DMS79 treated with DMSO at 0.1 percent for 48 hours (cell line): ENCODE measurements around the gene BMF.

ENCODE experiments used
- DNase-seq: peaks from one replicate; lab custom pipeline; 2025; lab: John Stamatoyannopoulos, UW

BMF gene

GRCh38 chr15:40065166-40065565, 43.5 kb downstream of the BMF start:
- DNase-seq: peak; percentile 43

DNA sequence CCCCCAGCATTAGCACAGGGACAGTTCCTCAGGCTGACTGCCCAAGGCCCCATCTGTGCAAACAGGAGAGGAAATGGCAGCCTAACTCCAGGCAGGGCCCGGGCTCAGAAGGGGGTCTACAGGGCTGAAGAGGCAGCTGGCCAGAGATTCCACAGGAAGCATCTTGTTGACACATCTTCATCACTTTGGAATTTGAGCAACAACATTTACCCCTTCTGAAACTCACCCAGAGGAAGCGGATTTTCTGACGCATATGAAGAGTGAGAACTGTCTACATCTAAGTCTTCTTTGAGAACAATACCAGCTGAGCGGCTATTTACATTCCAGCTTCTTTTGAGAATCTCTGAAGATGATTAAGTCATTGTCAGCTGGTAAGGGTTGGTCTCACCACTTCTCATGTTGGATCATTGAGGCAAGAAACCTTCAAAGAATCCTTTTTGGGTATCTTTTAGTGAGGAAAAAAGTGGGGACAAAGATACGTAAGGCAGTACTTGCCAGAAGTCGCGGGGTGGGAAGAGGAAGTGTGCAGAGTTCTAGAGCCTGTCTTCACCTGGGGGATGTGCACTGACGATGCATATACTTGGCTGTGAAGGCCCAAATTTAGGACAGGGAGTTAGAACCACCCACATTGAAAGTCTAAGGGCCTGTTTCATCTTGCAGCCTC, 44.3 kb downstream of the BMF start:
- no peak for DNase-seq

- DNase-seq: no peak
Observed at GRCh38 chr15:40063563-40064011, 45.1 kb downstream of the BMF start.

DNA sequence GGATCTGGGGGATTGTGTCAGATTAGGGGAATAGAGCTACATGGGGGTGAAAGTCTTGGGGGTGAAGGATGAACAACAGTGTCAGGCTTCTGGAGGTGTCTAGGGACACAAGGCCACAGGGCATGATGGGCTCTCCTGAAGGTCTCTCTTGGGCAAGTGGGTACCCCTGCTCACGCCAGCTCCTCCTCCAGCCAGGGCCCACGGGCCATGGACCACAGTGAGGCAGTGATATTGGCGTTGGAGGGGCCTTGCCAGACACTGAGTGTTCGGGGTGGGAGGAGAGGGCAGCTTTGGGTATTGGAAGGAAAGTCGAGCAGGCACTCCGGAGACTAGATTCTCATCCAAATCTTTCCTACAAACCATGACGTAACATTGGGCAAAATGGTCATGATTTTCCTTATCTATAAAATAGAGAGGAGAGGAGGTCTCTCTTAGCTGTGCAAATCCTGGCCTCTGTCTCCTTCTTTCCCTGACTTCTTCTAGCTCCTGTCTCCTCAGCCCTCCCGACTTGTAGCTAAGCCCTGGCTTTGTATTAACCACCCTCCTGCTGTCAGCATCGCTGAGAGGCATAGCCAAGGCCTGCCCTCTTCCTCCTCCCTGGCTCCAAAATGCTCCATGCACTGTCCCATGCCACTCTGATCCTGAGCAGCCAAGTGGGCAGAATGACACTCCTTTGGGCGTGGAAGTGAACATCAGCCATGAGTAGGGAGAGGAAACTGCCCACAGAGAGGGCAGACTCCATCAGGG, 45.7 kb downstream of the BMF start:
- no peak for DNase-seq

DNA sequence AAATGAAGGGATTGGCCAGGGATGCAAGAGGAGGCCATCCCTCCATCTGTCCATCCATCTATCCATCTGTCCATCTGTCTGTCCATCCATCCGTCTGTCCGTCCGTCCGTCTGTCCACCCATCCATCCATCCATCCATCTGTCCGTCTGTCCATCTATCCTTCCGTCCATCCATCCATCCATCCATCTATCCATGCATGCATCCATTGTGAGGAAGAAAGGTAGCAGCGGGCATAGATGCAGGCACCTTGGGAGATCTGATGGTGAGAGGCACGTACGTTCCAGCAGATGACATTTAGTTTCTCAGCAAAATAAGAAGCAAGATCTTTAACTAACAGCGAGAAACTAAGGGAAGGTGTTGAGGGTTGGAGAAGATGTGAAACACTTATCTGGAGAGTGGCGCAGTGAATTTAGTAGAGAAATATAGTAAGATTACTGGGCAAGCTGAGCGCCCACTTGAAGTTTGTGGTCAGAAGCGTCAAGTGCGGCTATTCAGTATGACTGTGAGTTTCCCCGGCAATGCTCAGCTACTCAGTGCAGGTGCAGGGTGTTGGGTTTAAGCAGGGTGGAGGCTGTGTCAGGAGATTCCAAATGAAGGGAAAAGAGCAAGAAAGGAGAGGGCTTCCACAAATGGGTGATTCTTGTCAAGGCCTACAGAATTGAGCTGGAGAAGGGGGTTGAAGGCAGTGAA, 47.3 kb downstream of the BMF start:
- DNase-seq: peak; percentile 74

- no peak for DNase-seq
Observed at GRCh38 chr15:40060236-40060961, 48.3 kb downstream of the BMF start.

DNA sequence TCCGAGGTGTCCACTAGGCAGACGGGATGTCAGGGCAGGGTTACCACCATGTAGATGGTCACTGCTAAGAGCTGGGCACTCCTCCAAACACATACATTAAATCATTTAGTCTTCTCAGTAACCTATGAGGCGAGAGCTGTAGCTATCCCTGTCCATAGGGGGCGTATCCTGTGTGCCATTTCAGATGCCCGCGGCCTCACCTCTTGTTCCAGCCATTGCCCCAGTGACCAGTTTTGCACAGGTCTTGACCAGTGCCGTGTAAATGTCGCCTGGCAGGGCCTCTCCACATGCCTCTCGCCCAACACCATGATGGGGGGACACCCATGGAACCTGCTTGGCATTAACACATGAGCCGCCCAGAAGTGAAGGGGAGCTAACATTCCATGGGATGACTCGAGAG, 48.9 kb downstream of the BMF start:
- DNase-seq: no peak

- DNase-seq: no peak
Observed at GRCh38 chr15:40058476-40059140, 50.1 kb downstream of the BMF start.

GRCh38 chr15:40055576-40056293, 52.9 kb downstream of the BMF start:
- DNase-seq: no peak

DNA sequence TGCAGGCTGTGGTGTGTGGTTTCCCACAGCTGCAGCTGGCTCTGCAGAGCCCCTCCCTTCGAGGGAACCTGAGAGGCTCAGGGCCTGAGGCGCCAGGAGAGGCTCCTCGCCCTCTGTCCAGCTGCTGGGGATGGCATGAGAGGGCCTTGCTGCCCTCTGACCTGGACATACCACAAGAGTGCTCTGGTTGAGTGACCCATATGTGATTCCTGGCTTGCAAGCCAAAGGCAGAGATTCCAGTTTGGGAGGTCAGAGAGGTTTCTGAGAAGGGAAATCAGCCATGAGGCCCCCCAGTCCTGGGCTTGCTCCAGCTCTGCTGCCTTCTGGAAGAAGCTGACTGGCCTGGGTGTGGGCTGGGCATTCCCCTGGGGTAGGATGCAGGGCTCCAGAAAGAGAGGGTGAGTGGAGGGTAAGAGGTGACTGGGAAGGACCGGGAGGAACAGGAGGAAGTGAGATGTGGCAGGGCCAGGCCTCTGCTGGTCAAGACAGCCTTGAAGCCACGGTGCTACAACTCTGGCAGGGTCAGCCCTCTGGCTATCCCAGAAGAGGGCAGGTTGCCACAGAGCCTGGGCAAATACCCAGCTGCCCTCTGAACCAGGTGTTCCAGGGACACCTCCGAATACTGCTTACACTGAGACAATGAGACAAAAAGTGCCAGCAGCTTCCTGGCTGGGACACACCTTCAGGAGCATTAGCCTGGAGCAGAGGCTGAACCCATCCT, 53.7 kb downstream of the BMF start:
- peak; percentile 34 for DNase-seq

- DNase-seq: no peak
Observed at GRCh38 chr15:40054605-40054854, 54.1 kb downstream of the BMF start.

- DNase-seq: no peak
Observed at GRCh38 chr15:40053831-40054604, 54.7 kb downstream of the BMF start.

DNA sequence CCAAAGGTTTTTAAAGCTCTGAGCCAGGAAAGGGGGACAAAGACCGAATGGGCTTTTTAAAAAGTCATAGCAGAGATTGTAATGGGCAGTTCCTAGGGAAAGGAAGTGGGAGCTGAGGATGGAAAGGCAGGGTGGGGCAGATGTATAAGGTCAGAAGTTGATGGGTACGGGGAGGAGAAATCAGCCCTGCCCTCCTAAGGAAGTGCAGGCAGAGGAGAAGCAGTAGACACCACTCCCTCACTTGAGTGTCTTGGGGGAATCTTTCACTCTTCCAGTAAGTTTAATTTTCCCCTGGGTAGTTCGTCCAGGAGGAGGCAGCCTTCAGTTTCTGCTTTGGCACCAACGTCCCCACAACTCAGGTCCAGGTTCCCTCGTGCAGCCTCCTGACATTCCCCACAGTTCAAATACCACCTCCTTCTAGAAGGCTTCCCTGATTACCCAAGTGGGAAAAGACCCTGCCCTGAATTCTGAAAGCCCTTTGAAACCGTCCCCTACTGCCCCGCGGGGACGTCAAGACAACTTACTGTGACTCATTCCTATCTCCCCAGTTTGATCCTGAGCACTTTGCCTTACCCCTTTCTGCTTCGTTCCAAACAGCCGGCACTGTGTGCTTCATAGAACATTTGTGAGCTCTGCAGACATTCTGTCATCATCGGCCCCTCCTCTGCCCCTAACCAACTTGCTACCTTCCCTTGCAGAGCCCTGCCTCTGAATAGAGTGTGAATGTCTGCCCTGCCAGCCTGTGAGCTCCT, 55.4 kb downstream of the BMF start:
- no peak for DNase-seq

DNA sequence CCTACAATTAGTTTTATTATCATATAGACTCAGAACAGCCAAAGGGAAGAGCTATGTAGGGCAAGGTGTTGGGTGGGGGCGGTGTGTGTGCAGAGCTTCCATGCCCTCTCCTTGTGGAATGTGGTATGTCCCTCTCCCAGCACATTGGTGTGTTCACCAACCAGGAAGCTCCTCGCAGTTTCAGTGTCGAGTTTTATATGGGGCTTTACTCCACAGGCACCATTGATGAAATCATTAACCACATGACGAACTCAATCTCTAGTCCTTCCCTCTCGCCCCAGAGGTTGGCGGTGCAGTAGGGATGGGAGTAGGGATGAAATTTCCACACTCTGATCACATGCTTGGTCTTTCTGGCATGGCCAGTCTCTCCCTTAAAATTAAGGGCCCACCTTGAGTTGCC, 56.1 kb downstream of the BMF start:
- no peak for DNase-seq

DNA sequence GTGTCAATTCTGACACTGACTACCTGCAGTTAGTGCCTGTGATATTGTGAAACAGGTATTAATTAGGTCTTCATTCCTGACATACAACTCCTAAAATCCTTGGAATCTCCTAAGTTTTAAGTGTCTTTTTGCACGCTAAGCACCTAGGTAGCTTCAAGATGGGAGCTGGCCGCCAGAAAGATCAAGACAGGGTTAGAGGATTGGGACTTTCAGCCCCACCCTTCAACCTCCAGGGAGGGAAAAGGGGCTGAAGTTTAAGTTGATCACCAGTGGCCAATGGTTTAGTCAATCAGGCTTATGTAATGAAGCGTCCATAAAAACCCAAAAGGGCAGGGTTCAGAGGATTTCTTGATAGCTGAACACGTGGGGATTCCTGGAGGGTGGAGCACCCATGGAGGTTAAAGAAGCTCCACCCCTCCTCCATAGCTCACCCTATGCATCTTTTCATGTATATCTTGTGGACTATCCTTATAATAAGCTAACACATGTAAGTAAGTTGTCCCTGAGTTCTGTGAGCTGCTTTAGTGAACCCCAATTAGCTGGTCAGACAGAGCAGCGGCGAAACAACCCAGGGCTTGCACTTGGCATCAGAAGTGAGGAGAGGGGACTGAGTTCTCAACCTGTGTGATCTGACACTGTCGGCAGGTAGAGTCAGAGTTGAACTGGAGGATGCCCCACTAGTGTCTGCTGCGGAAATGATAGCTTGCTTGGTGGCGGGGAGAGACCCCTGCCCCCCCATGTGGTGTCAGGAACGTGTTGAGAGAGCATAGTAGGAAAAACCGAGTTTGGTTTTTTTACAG, 56.9 kb downstream of the BMF start:
- no peak for DNase-seq

GRCh38 chr15:40050788-40051470, 57.8 kb downstream of the BMF start:
- no peak for DNase-seq

GRCh38 chr15:40048926-40049475, 59.7 kb downstream of the BMF start:
- DNase-seq: no peak
